ENCODE results near the gene CARMIL1. TPM values are rescaled to one million over a fixed set of nuclear protein-coding genes. Genes with fewer than 3 reads are reported as not detected.
A peak's percentile ranks its signal among the peaks of the same experiment; 100 is the strongest.

Gene CARMIL1
- total RNA-seq, 1 donor = 38.7 TPM

DNA sequence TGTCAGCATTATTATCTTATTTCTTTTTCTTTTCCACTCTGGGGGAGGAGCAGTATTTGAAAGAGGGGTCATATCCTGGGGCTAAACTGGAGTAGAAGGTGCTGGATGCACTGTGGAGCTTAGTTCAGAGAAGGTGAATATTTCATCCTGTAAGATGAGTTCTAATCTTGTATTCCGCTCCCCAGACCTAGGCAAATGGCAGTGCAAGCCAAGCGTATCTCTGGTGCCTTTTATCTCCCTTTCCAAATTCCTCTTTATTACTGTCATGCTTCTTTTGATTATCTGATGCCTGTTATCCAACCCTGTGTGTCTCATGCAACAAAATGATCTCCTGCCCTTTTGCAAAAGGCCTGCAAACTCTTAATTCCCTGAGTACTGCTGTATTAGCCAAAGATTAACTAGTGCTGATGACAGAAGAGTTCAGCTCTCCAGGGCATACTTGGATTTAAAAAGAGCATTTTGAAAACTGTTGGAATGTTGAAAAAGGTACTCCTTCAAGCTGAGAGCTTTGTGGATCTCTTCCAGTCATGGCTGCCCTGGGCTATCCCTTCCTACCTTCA is 138.0 kb downstream of the CARMIL1 start:
- TF ChIP-seq, protein P1, sequence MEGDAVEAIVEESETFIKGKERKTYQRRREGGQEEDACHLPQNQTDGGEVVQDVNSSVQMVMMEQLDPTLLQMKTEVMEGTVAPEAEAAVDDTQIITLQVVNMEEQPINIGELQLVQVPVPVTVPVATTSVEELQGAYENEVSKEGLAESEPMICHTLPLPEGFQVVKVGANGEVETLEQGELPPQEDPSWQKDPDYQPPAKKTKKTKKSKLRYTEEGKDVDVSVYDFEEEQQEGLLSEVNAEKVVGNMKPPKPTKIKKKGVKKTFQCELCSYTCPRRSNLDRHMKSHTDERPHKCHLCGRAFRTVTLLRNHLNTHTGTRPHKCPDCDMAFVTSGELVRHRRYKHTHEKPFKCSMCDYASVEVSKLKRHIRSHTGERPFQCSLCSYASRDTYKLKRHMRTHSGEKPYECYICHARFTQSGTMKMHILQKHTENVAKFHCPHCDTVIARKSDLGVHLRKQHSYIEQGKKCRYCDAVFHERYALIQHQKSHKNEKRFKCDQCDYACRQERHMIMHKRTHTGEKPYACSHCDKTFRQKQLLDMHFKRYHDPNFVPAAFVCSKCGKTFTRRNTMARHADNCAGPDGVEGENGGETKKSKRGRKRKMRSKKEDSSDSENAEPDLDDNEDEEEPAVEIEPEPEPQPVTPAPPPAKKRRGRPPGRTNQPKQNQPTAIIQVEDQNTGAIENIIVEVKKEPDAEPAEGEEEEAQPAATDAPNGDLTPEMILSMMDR (IDR thresholded peaks at IDR 0.05; ENCODE audit: insufficient read depth, low read length) = no peak
- peak; percentile 55 for DNase-seq (ENCODE audit: low read depth)

DNA sequence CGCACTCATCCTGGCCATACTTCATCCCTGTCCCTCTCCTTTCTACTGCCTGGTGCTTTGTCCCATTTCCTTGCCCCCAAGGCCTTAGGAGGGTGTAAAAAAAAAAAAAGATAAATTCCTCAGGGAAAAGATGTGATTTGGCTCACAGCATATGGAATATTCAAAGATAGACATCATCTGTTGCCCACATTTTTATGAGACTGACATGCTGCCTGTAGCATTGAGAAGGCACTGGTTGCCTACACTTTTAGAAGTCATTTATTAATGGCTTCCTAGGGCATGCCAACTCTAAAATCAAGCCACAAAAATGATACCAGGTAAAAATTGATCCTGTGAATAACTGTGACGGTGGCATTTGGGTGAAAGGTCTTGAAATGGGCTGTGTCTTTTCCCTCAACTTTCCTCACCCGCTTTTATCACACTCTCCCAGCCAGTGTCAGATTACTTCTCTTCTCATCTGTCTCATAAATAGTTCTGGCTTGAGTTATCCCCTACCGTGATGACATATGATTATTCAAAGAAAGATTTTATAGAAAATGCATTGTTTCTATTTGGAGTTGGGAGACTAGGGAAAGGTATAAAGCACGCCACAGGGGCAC is 139.4 kb downstream of the CARMIL1 start:
- peak; percentile 17 for DNase-seq (ENCODE audit: low read depth)
- TF ChIP-seq, protein P1 (IDR thresholded peaks at IDR 0.05; ENCODE audit: insufficient read depth, low read length) = no peak
- no peak overlapping the region for H3K4me3 ChIP-seq (ENCODE audit: low read depth, low read length)

More for the DNA sequence above, 138.0 kb downstream of the CARMIL1 start:
- no peak overlapping the region for H3K4me3 ChIP-seq (ENCODE audit: low read depth, low read length)

DNA sequence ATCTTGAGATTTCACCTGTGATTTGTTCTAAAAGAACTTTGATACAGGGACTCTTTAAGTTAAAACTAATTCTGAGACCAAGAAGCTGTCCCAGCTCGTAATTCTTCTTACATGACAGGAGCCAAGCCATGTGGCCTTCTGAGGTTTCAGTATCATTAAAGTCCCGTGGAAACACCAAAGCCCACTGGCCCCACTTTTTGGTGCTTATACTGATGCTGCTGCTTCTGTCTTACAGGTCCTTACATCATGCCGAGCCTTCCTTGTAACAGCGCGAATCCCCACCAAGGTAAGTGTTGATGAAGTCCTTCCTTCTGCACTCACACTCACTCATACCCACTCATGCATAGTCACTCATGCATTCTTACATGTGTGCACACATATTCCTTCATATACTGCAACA is 140.7 kb downstream of the CARMIL1 start:
- H3K4me3 ChIP-seq (ENCODE audit: low read depth, low read length) = no peak overlapping the region
- DNase-seq (ENCODE audit: low read depth) = no peak
- TF ChIP-seq, protein P1 (IDR thresholded peaks at IDR 0.05; ENCODE audit: insufficient read depth, low read length) = no peak

DNA sequence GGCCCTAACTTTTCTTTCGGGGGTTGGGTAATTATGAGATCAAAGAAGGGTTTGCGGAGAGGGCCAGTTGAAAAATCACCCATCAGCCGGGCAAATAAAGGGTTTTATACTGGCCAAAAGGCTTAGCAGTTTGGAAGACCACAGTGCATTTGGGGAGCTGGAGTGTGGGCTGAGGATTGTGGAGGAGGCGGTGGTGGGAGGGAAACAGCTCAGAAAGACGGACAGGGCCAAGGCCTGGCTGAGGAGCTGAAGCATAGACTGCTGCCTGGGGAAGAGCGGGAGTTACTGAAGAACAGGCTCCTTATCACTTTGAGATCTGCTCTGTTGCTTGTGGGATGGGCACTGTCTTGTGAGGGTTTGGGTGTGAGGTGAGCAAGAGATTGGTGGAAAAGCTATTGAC is 144.2 kb downstream of the CARMIL1 start:
- TF ChIP-seq, protein P1 (IDR thresholded peaks at IDR 0.05; ENCODE audit: insufficient read depth, low read length) = no peak
- H3K4me3 ChIP-seq (ENCODE audit: low read depth, low read length) = no peak overlapping the region
- no peak for DNase-seq (ENCODE audit: low read depth)

DNA sequence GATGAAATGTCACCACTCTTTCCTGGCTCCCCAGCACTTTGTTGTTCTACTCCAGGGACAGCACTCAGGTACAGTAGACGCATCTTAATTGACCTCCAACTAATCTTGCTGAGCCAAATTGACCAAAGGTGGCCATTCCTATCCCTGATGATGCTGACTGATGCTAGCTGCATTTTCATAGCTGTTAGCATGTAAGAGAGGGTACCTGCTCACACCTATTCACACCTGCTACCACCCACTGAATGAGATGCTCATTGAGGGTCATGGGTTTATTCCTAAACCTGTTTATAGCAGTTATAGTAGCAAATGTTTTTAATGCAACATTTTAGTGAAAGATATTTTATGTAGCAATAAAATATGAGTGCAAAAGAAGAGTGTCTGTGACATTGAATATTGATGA is 145.1 kb downstream of the CARMIL1 start:
- H3K4me3 ChIP-seq (ENCODE audit: low read depth, low read length) = no peak overlapping the region
- no peak for DNase-seq (ENCODE audit: low read depth)
- TF ChIP-seq, protein P1 (IDR thresholded peaks at IDR 0.05; ENCODE audit: insufficient read depth, low read length) = no peak

DNA sequence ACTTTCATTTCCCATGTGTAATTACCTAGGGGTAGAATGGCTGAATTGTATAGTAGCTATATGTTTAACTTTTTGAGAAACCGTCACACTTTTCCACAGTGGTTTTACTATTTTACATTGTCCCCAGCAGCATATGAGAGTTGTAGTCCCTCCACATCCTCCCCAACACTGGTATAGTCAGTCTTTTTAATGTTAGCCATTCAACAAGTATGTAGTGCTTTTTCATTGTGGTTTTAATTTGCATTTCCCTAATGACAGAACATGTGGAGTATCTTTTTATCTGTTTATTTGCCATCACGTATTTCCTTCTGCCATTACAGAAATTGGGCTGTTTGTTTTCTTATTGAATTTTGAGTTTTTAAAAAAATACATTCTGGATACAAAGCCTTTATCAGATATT is 148.4 kb downstream of the CARMIL1 start:
- no peak for DNase-seq (ENCODE audit: low read depth)
- H3K4me3 ChIP-seq (ENCODE audit: low read depth, low read length) = no peak overlapping the region

More for the DNA sequence above, 148.4 kb downstream of the CARMIL1 start:
- TF ChIP-seq, protein P1 (IDR thresholded peaks at IDR 0.05; ENCODE audit: insufficient read depth, low read length) = no peak
